Mesangial cell (primary cell): ENCODE results near the gene PCDHA10. TPM values are rescaled to one million over a fixed set of nuclear protein-coding genes. Genes with fewer than 3 reads are reported as not detected.

Experiments used
- total RNA-seq: library from RNA; depleted of rRNA; stranded (reverse); fragments of >200 nt; gene quantifications from 2 replicates; pipeline ENCODE4 v1.2.3, GENCODE V29; 2015

Gene PCDHA10
- total RNA-seq, result 0.13 TPM in 1 of 2 replicates, not detected in the other

GRCh38 chr5:140855772-140856674 is at the start of gene PCDHA10:
Gene PCDHA10, plus strand, starts transcription at chr5:140855897. Its CDS starts 152 bp downstream, at chr5:140856049.

GRCh38 chr5:140806834-140807775 is 48.6 kb upstream of the PCDHA10 start, which contains the start of gene PCDHA4:
Gene PCDHA4, plus strand, starts transcription at chr5:140807068.

GRCh38 chr5:140821375-140822280 is 34.1 kb upstream of the PCDHA10 start, which contains the start of gene PCDHA5:
Gene PCDHA5, plus strand, starts transcription at chr5:140821613.

GRCh38 chr5:140827704-140828361 is 27.9 kb upstream of the PCDHA10 start, which contains the start of gene PCDHA6:
Gene PCDHA6, plus strand, starts transcription at chr5:140827960. Its CDS starts 132 bp downstream, at chr5:140828092.

GRCh38 chr5:140833993-140834392 is 21.7 kb upstream of the PCDHA10 start, which contains the start of gene PCDHA7:
Gene PCDHA7, plus strand, starts transcription at chr5:140834269. Its CDS starts 115 bp downstream, at chr5:140834384.

GRCh38 chr5:140840978-140841962 is 14.4 kb upstream of the PCDHA10 start, which contains the start of gene PCDHA8:
Gene PCDHA8, plus strand, starts transcription at chr5:140841187. Its CDS starts 135 bp downstream, at chr5:140841322.

GRCh38 chr5:140848139-140849102 is 7.3 kb upstream of the PCDHA10 start, which contains the start of gene PCDHA9:
Gene PCDHA9, plus strand, starts transcription at chr5:140848382. Its CDS starts 114 bp downstream, at chr5:140848496.

GRCh38 chr5:140868721-140869554 is 13.2 kb downstream of the PCDHA10 start, which contains the start of gene PCDHA11:
Gene PCDHA11, plus strand, starts transcription at chr5:140868957. Its CDS starts 147 bp downstream, at chr5:140869104.

GRCh38 chr5:140875085-140876065 is 19.7 kb downstream of the PCDHA10 start, which contains the start of gene PCDHA12:
Gene PCDHA12, plus strand, starts transcription at chr5:140875308. Its CDS starts 165 bp downstream, at chr5:140875473.

GRCh38 chr5:140881889-140882590 is 26.3 kb downstream of the PCDHA10 start, which contains the start of gene PCDHA13:
Gene PCDHA13, plus strand, starts transcription at chr5:140882124. Its CDS starts 145 bp downstream, at chr5:140882269.

Other genes starting within 250 kb of the PCDHA10 start
- gene CD14, start 222.7 kb upstream of the PCDHA10 start, total RNA-seq, result 1.3 TPM in 1 of 2 replicates, not detected in the other
- gene TMCO6, start 216.4 kb upstream of the PCDHA10 start, total RNA-seq, result 15.2 and 17.6 TPM in 2 replicates
- gene NDUFA2, start 208.3 kb upstream of the PCDHA10 start, total RNA-seq, result 49.5 and 63.3 TPM in 2 replicates
- 35.7 and 39.6 TPM in 2 replicates for gene IK, start 208.1 kb upstream of the PCDHA10 start, total RNA-seq
- 15.1 and 18.1 TPM in 2 replicates for gene WDR55, start 191.0 kb upstream of the PCDHA10 start, total RNA-seq
- gene DND1, start 182.3 kb upstream of the PCDHA10 start, total RNA-seq, result under 0.01 and 0.33 TPM in 2 replicates
- 53.9 and 78.2 TPM in 2 replicates for gene HARS1, start 164.5 kb upstream of the PCDHA10 start, total RNA-seq
- 22.0 and 25.0 TPM in 2 replicates for gene HARS2, start 164.4 kb upstream of the PCDHA10 start, total RNA-seq
- gene ZMAT2, start 155.4 kb upstream of the PCDHA10 start, total RNA-seq, result 8.8 and 10.4 TPM in 2 replicates
- gene PCDHA1, start 69.8 kb upstream of the PCDHA10 start, total RNA-seq, result under 0.01 and 0.16 TPM in 2 replicates
- gene PCDHA2, start 61.0 kb upstream of the PCDHA10 start, total RNA-seq, result under 0.01 TPM in 1 of 2 replicates, not detected in the other
- under 0.01 and 0.13 TPM in 2 replicates for gene PCDHA3, start 54.8 kb upstream of the PCDHA10 start, total RNA-seq
- gene PCDHA4, start 48.8 kb upstream of the PCDHA10 start, total RNA-seq, result 0.16 and 1.3 TPM in 2 replicates
- under 0.01 TPM in 1 of 2 replicates, not detected in the other for gene PCDHA5, start 34.3 kb upstream of the PCDHA10 start, total RNA-seq
- gene PCDHA6, start 27.9 kb upstream of the PCDHA10 start, total RNA-seq, result 1.0 TPM in 1 of 2 replicates, not detected in the other
- gene PCDHA7, start 21.6 kb upstream of the PCDHA10 start, total RNA-seq, result 0.51 TPM in 1 of 2 replicates, not detected in the other
- gene PCDHA8, start 14.7 kb upstream of the PCDHA10 start, total RNA-seq, result 0.13 TPM in 1 of 2 replicates, not detected in the other
- under 0.01 TPM in 1 of 2 replicates, not detected in the other for gene PCDHA9, start 7.5 kb upstream of the PCDHA10 start, total RNA-seq
- 0.16 TPM in 1 of 2 replicates, not detected in the other for gene PCDHA11, start 13.1 kb downstream of the PCDHA10 start, total RNA-seq
- gene PCDHA12, start 19.4 kb downstream of the PCDHA10 start, total RNA-seq, result 0.25 TPM in 1 of 2 replicates, not detected in the other
- gene PCDHA13, start 26.2 kb downstream of the PCDHA10 start, total RNA-seq, result not detected in 2 replicates
- under 0.01 TPM in 1 of 2 replicates, not detected in the other for gene PCDHAC1, start 70.4 kb downstream of the PCDHA10 start, total RNA-seq
- gene PCDHAC2, start 110.6 kb downstream of the PCDHA10 start, total RNA-seq, result 0.25 and 0.65 TPM in 2 replicates
- gene PCDHB1, start 195.5 kb downstream of the PCDHA10 start, total RNA-seq, result not detected in 2 replicates
- gene PCDHB2, start 238.7 kb downstream of the PCDHA10 start, total RNA-seq, result 0.49 and 0.76 TPM in 2 replicates
- gene PCDHB3, start 244.6 kb downstream of the PCDHA10 start, total RNA-seq, result 0.16 and 0.38 TPM in 2 replicates